Measurements from ENCODE around the gene PRSS58.
A peak's percentile ranks its signal among the peaks of the same experiment; 100 is the strongest.

The PRSS58 gene, protein sequence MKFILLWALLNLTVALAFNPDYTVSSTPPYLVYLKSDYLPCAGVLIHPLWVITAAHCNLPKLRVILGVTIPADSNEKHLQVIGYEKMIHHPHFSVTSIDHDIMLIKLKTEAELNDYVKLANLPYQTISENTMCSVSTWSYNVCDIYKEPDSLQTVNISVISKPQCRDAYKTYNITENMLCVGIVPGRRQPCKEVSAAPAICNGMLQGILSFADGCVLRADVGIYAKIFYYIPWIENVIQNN

DNA sequence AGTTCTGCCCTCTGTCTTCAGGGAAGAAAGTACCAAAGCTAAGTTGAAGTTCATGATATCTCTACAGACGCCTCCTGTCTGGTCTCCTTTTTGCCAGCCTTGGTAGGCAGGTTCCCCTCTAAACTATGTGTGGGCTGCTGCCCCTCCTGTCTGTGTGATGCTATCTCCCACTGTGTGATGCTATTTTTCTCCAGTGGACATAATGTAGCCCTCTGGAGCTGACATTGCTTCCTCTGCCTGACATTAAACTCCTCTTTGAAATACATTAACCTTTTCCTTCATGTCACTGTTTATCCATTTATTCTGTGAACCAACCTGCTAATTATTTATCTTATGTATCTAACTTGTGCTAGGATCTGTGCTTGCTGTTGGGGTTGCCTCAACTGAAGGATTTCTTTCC lies at the start of gene PRSS58:
Gene PRSS58 (minus strand): TSS at position 101 of the 400 bp plus-strand sequence. CDS start 351 bp downstream, outside the sequence.
- TF ChIP-seq, protein P1, sequence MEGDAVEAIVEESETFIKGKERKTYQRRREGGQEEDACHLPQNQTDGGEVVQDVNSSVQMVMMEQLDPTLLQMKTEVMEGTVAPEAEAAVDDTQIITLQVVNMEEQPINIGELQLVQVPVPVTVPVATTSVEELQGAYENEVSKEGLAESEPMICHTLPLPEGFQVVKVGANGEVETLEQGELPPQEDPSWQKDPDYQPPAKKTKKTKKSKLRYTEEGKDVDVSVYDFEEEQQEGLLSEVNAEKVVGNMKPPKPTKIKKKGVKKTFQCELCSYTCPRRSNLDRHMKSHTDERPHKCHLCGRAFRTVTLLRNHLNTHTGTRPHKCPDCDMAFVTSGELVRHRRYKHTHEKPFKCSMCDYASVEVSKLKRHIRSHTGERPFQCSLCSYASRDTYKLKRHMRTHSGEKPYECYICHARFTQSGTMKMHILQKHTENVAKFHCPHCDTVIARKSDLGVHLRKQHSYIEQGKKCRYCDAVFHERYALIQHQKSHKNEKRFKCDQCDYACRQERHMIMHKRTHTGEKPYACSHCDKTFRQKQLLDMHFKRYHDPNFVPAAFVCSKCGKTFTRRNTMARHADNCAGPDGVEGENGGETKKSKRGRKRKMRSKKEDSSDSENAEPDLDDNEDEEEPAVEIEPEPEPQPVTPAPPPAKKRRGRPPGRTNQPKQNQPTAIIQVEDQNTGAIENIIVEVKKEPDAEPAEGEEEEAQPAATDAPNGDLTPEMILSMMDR (IDR thresholded peaks at IDR 0.05): no peak

DNA sequence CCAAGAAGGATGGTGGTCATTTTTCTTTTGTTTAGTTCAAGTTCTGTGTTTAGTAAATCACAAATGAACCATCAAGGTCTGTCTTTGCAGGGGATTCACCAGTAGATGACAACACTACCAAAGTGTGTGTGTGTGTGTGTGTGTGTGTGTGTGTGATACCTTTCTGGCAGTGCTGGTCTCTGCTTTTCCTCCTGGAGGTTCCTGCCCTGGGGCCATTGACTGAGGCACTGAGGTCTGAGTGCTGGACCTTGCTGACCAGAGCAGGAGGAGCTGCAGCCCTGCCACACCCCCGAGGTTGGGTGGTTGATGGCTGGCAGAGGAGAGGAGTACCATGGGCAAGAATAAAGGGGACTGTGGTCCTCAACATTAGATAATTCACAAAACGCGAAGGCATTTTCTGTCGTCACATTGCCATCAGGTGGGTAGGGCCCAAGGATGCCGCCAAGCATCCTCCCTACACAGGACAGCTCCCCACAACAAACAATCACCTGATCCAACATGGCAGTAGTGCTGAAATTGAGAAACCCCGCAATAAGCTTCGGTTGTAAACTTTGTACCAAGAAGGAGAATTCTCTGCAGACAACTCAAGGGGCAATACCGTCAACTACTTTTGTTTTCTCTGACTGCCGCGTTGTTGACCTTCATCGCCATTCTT lies 49.5 kb upstream of the PRSS58 start:
- TF ChIP-seq, protein P1 (IDR thresholded peaks at IDR 0.05): no peak

DNA sequence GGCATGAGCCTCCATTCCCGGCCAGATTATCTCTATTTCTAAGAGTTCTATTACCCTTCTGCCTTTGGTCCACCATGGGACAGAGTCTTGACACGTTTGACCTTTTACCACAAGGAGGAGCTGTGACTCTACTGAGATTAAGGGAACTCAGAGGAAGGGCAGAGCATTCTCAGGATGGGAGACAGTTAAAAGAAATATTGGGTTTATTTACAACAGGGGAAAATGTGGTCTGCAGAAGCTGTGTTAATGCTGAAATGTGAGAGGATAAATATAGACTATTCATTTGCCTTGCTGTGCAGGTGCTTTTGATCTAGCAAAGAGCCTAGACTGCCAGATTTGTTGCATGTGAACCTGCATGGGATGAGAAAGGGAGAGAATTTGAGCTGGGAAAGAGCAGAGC lies 45.8 kb upstream of the PRSS58 start:
- TF ChIP-seq, protein P1 (IDR thresholded peaks at IDR 0.05): peak; percentile 55

DNA sequence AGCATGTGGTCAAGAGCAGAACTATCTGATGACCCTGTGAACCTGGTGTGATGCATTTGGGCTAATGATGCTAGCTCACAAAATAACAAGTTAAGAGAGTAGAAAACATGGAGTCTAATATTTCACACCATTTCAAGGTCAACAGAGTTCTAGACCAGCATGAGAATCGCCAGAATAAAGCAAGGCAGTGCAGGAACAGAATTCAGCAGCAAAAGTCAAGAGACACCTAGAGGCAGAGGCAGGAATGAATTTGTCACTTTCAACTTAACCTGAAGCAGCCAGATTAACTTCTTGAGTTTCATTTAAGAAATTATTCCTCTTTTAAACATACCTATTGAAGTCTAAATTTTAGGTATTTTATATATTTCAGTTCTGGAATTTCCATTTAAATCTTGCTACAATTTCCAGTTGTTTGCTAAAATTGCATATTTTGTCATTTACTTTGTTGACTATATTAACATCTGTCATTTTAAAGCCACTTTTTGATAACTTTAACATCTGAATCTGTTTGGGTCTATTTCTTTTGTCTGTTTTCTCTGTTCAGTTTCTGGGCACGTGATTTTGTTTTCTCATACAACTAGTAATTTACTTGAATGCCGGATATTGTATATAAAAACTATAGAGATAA lies 44.2 kb upstream of the PRSS58 start:
- TF ChIP-seq, protein P1 (IDR thresholded peaks at IDR 0.05): peak; percentile 68

DNA sequence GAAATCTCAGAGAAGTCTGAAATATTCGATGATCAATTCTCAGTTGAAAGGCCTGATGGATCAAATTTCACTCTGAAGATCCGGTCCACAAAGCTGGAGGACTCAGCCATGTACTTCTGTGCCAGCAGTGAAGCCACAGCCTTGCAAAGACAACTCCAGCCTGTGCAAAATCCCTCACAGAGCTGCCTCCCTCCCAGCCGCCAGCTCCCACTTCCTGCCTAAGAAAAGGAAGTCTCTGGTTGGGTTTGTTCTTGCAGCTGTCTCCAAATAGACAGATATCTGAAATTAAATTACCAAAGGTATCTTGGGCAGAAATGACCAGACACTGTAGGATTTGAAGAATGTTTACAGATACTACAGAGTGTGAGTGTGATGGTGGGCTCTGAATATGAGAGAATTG lies 43.4 kb upstream of the PRSS58 start:
- TF ChIP-seq, protein P1 (IDR thresholded peaks at IDR 0.05): no peak

DNA sequence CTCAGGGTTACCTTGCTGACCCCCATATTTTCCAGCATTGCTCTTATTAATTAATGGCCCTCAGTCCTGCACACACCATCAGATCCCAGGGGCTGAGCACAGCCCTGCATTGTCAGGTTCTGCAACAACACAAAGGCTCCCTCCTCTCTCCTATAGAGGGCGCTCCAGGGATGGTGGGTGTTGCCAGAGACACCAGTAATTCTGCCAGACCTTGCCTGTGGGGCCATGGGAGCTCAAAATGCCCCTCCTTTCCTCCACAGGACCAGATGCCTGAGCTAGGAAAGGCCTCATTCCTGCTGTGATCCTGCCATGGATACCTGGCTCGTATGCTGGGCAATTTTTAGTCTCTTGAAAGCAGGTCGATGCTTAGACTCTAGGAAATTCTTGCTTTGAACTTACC lies 42.8 kb upstream of the PRSS58 start:
- TF ChIP-seq, protein P1 (IDR thresholded peaks at IDR 0.05): peak; percentile 37; the same call in 1 of the 2 replicates

DNA sequence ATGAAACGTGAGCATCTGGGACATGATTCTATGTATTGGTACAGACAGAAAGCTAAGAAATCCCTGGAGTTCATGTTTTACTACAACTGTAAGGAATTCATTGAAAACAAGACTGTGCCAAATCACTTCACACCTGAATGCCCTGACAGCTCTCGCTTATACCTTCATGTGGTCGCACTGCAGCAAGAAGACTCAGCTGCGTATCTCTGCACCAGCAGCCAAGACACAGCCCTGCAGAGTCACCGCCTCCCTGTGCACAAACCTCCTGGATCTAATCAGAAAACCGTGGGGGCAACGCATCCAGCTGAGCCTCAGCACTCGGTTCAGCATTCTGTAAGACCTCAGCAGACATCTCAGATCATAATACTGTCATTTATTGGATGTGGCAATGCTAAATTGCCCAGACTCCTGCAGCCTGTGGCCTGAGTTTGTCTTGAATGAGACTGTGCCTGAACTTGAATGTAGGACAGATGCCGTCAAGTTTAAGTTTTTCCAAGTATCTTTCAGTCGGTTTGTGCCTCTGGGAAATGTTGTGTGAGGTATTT lies 41.5 kb upstream of the PRSS58 start:
- TF ChIP-seq, protein P1 (IDR thresholded peaks at IDR 0.05): no peak

Data from LNCAP (cell line).